GM18507 (cell line): ENCODE measurements around the gene KRTAP10-1.

Source experiments
- DNase-seq: peaks from one replicate; pipeline ENCODE4 v3.0.0; 2011; ENCODE audit warnings: low read depth; ENCODE audit not compliant: insufficient read length; ENCODE audit errors: extremely low spot score
- FAIRE-seq: peaks from 2 replicates; lab custom pipeline; 2011; peaks lifted over from hg19 to GRCh38; lab: Jason Lieb, UNC

The KRTAP10-1 gene

GRCh38 chr21:44494956-44495355 is 45.0 kb downstream of the KRTAP10-1 start:
- no peak for FAIRE-seq
- no peak for DNase-seq

GRCh38 chr21:44494418-44494817 is 45.6 kb downstream of the KRTAP10-1 start:
- FAIRE-seq: no peak
- DNase-seq: no peak

GRCh38 chr21:44492567-44493385 is 47.2 kb downstream of the KRTAP10-1 start:
- no peak for FAIRE-seq
- DNase-seq: no peak

GRCh38 chr21:44490816-44491215 is 49.2 kb downstream of the KRTAP10-1 start:
- FAIRE-seq: no peak
- DNase-seq: no peak

GRCh38 chr21:44490405-44490804 is 49.6 kb downstream of the KRTAP10-1 start:
- DNase-seq (no peak), FAIRE-seq (no peak)

GRCh38 chr21:44489962-44490361 is 50.0 kb downstream of the KRTAP10-1 start:
- no peak for DNase-seq
- FAIRE-seq: no peak
